ENCODE measurements around the gene TRIP10. TPM values are rescaled to one million over a fixed set of nuclear protein-coding genes. Genes with fewer than 3 reads are reported as not detected.

TRIP10 gene
- total RNA-seq, 2 experiments from 2014 or later = 10.1 to 10.7 TPM

- POLR2A ChIA-PET = interaction anchor here (1.2 kb wide), 1 partner anchor 10 kb away, joined by 3 read pairs; no protein-coding TSS in a partner anchor
- DNase-seq (no peak), ATAC-seq (ENCODE audit: low read depth) (no peak)
- H3K27ac Mint-ChIP-seq = no peak overlapping the region
- H3K9me3 Mint-ChIP-seq = no peaks in the 10 kb centered on the region
- H3K36me3 Mint-ChIP-seq = peaks cover 3% of the 10 kb centered on the region
- no peak overlapping the region for H3K4me3 Mint-ChIP-seq
- peaks cover 29% of the 10 kb centered on the region for H3K4me1 Mint-ChIP-seq
- no peaks in the 10 kb centered on the region for H3K27me3 Mint-ChIP-seq
Observed at GRCh38 chr19:6724631-6725492, 14.6 kb upstream of the TRIP10 start.

GRCh38 chr19:6725513-6726231 lies 13.8 kb upstream of the TRIP10 start:
- POLR2A ChIA-PET = no interaction called here
- ATAC-seq (ENCODE audit: low read depth) (no peak), DNase-seq (no peak)
- Mint-ChIP-seq H3K4me1 (peaks cover 26% of the 10 kb centered on the region), H3K4me3 (no peak overlapping the region), H3K27ac (no peak overlapping the region), H3K9me3 (no peaks in the 10 kb centered on the region), H3K27me3 (no peaks in the 10 kb centered on the region), H3K36me3 (peaks cover 3% of the 10 kb centered on the region)

- peaks cover 11% of the 10 kb centered on the region for H3K36me3 Mint-ChIP-seq
- ATAC-seq (ENCODE audit: low read depth) (no peak), DNase-seq (no peak)
- peaks cover 19% of the 10 kb centered on the region for H3K4me1 Mint-ChIP-seq
- H3K27me3 Mint-ChIP-seq = no peaks in the 10 kb centered on the region
- H3K9me3 Mint-ChIP-seq = no peaks in the 10 kb centered on the region
- POLR2A ChIA-PET = interaction anchor here (0.7 kb wide), 1 partner anchor 164 kb away, joined by 3 read pairs; no protein-coding TSS in a partner anchor
- no peak overlapping the region for H3K4me3 Mint-ChIP-seq
- no peak overlapping the region for H3K27ac Mint-ChIP-seq
Observed at GRCh38 chr19:6728346-6728745, 11.1 kb upstream of the TRIP10 start.

- DNase-seq (no peak), ATAC-seq (ENCODE audit: low read depth) (no peak)
- Mint-ChIP-seq H3K4me3 (no peak overlapping the region), H3K9me3 (no peaks in the 10 kb centered on the region), H3K27me3 (no peaks in the 10 kb centered on the region), H3K27ac (no peak overlapping the region), H3K4me1 (peaks cover 14% of the 10 kb centered on the region), H3K36me3 (peaks cover 13% of the 10 kb centered on the region)
- POLR2A ChIA-PET = interaction anchor here (0.6 kb wide), 1 partner anchor 83 kb away, joined by 5 read pairs; no protein-coding TSS in a partner anchor
Observed at GRCh38 chr19:6729573-6730152, 9.8 kb upstream of the TRIP10 start.

GRCh38 chr19:6730153-6730804 lies 9.2 kb upstream of the TRIP10 start:
- Mint-ChIP-seq H3K27me3 (no peaks in the 10 kb centered on the region), H3K9me3 (no peaks in the 10 kb centered on the region), H3K36me3 (peaks cover 13% of the 10 kb centered on the region), H3K4me1 (peaks cover 8% of the 10 kb centered on the region), H3K4me3 (no peak overlapping the region), H3K27ac (no peak overlapping the region)
- peak; percentile 34 for ATAC-seq (ENCODE audit: low read depth)
- DNase-seq = no peak
- POLR2A ChIA-PET = no interaction called here

- POLR2A ChIA-PET = no interaction called here
- H3K4me3 Mint-ChIP-seq = no peak overlapping the region
- ATAC-seq (ENCODE audit: low read depth) (no peak), DNase-seq (no peak)
- H3K4me1 Mint-ChIP-seq = peaks cover 11% of the 10 kb centered on the region
- H3K9me3 Mint-ChIP-seq = no peaks in the 10 kb centered on the region
- H3K27me3 Mint-ChIP-seq = no peaks in the 10 kb centered on the region
- H3K36me3 Mint-ChIP-seq = peaks cover 17% of the 10 kb centered on the region
- H3K27ac Mint-ChIP-seq = no peak overlapping the region
Observed at GRCh38 chr19:6730941-6731670, 8.4 kb upstream of the TRIP10 start.

- Mint-ChIP-seq H3K4me1 (peaks cover 12% of the 10 kb centered on the region), H3K9me3 (no peaks in the 10 kb centered on the region), H3K36me3 (peaks cover 18% of the 10 kb centered on the region), H3K27me3 (no peaks in the 10 kb centered on the region), H3K27ac (no peak overlapping the region), H3K4me3 (no peak overlapping the region)
- POLR2A ChIA-PET = no interaction called here
- ATAC-seq (ENCODE audit: low read depth) (no peak), DNase-seq (no peak)
Observed at GRCh38 chr19:6731822-6732221, 7.7 kb upstream of the TRIP10 start.

- Mint-ChIP-seq H3K27ac (peak overlapping the region; percentile 23), H3K4me1 (peaks cover 14% of the 10 kb centered on the region), H3K27me3 (no peaks in the 10 kb centered on the region), H3K9me3 (no peaks in the 10 kb centered on the region), H3K4me3 (no peak overlapping the region), H3K36me3 (peaks cover 18% of the 10 kb centered on the region)
- POLR2A ChIA-PET = no interaction called here
- ATAC-seq (ENCODE audit: low read depth) (no peak), DNase-seq (no peak)
Observed at GRCh38 chr19:6732803-6733337, 6.6 kb upstream of the TRIP10 start.

GRCh38 chr19:6733338-6734095 lies 6.0 kb upstream of the TRIP10 start:
- DNase-seq = no peak
- no peak overlapping the region for H3K4me3 Mint-ChIP-seq
- POLR2A ChIA-PET = no interaction called here

GRCh38 chr19:6734096-6734696 lies 5.3 kb upstream of the TRIP10 start:
- no peaks in the 10 kb centered on the region for H3K27me3 Mint-ChIP-seq
- H3K36me3 Mint-ChIP-seq = peaks cover 16% of the 10 kb centered on the region
- H3K9me3 Mint-ChIP-seq = no peaks in the 10 kb centered on the region
- H3K4me1 Mint-ChIP-seq = peaks cover 21% of the 10 kb centered on the region
- POLR2A ChIA-PET = interaction anchor here (1.0 to 1.2 kb wide), 2 partner anchors 95 to 102 kb away, joined by 3 to 4 read pairs; no protein-coding TSS in a partner anchor
- ATAC-seq (ENCODE audit: low read depth) (no peak), DNase-seq (no peak)
- no peak overlapping the region for H3K4me3 Mint-ChIP-seq
- H3K27ac Mint-ChIP-seq = no peak overlapping the region

More at GRCh38 chr19:6733338-6734095, 6.0 kb upstream of the TRIP10 start:
- no peak for ATAC-seq (ENCODE audit: low read depth)
- peaks cover 18% of the 10 kb centered on the region for H3K36me3 Mint-ChIP-seq
- no peaks in the 10 kb centered on the region for H3K27me3 Mint-ChIP-seq
- peaks cover 15% of the 10 kb centered on the region for H3K4me1 Mint-ChIP-seq
- H3K27ac Mint-ChIP-seq = no peak overlapping the region
- H3K9me3 Mint-ChIP-seq = no peaks in the 10 kb centered on the region

- peaks cover 15% of the 10 kb centered on the region for H3K36me3 Mint-ChIP-seq
- no peaks in the 10 kb centered on the region for H3K9me3 Mint-ChIP-seq
- no peak for DNase-seq
- peak overlapping the region; percentile 98 for H3K4me3 Mint-ChIP-seq
- ATAC-seq (ENCODE audit: low read depth) = no peak
- POLR2A ChIA-PET = interaction anchor here (1.0 to 3.6 kb wide), 9 partner anchors 39 to 205 kb away, joined by 3 to 18 read pairs (median 4); partner anchors contain the start of genes TNFSF14 and TNFSF9
- H3K4me1 Mint-ChIP-seq = peaks cover 23% of the 10 kb centered on the region
- peak overlapping the region; percentile 100 for H3K27ac Mint-ChIP-seq
- H3K27me3 Mint-ChIP-seq = no peaks in the 10 kb centered on the region
Observed at GRCh38 chr19:6735181-6735911, 4.1 kb upstream of the TRIP10 start.

Data from activated naive CD8-positive, alpha-beta T cell treated with anti-CD3 and anti-CD28 coated beads, Interleukin-2, amount 10 ng/mL, durations not matched to agents 7 days and 5 days (primary cell).